Activated CD8-positive, alpha-beta memory T cell treated with anti-CD3 and anti-CD28 coated beads, Interleukin-2, amount 50 U/mL, for 48 hours (primary cell): ENCODE measurements around the gene CTIF.

Experiments
- DNase-seq: peaks from one replicate; pipeline ENCODE4 v3.0.0-alpha.2; 2020

The CTIF gene

DNA sequence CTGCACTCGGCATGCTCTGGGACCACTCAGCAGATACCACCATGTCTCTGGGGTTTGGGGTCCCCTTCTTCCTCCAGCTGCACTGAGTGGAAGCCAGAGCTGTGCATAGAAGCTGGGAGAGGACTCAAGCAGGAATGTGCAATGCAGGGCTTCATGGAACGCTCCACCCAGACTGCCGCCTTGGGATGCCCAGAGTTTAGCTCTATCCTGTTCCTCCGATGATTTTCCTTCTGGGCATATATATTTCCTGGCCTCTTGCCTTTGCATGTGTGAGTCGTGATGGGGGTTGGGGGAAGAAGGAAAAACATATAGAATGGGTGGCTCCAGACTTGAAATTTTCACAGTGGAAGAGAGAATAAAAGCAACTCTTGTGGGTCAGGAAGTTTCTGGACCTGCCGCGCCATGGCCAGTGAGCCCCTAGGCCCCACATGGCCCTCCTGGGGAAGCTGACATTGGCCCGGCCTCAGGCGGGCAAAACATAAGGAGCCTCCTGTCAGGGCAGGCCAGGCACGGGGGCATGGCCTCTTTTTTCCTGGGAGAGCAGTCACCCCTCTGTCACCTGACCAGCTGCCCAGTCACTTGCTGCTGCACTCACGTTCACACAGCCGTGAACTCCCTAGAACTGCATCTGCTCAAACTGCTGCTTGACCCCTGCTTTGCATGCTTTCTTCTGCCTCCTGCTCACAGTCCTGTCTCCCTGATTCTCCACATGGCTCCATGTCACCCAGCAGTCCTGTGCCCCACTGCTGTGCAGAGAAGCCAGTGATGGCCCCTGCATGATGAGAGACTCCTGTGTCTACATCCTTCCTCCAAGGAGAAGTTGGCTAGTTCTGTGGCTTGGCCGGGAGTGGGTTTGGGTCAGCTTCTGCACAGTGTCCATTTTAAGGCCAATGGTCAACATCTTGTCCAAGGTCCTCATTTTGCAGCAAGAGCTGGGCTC lies 197.8 kb downstream of the CTIF start:
- no peak for DNase-seq

DNA sequence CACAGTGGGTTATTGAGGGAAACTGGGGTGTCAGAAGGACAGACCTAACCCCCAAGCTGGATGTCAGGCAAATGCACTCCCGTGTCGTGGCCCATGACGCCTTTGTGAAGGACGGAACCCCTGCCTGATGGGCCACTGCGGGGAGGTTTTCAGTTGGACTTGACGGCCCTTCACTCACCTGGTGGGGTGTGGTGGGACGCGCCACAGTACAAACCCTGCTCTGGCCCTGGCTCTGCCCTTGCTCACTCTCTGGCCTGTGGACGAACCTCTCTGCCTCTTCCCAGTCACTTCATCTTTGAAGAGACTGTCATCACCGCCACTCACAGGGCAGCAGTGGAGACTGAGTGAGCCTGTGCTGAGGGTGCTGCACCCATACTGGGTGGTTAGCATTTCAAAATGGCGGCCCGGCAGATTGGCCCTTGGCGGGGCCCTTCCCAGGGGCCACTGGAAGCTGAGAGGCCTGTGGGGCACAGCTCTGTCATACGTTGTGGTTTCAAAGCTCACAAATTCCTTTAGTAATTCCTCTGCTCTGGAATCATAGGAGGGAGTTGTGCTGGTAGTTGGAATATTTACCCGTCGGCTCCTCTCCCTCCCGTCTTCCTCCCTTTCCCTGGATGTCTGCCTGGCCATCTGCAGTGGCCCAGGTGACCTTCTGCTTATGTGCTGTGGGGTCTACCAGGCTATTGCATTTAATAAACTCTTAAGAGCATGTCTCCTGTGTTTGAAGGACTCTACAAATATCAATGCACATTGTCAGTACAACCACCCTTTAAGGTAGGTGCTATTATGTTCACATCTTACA lies 200.6 kb downstream of the CTIF start:
- DNase-seq = no peak

DNA sequence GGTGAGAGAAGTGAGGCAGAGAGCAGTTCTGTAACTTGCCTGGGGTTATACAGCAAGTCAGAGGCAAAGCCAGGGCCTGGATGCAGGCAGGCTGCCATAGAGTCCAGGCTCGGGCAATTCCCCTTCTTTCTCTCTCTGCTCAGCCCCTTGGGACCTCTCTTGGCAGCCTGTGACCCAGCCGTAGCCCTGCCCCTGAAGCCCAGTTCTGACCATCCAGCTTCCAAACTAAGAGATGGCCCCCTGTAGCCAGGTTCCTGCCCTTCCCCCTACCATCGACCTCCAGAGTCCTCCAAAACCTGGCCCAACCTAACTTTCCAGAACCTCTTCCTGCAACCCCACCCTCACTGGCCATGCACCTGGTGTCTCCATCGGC lies 201.2 kb downstream of the CTIF start:
- no peak for DNase-seq

DNA sequence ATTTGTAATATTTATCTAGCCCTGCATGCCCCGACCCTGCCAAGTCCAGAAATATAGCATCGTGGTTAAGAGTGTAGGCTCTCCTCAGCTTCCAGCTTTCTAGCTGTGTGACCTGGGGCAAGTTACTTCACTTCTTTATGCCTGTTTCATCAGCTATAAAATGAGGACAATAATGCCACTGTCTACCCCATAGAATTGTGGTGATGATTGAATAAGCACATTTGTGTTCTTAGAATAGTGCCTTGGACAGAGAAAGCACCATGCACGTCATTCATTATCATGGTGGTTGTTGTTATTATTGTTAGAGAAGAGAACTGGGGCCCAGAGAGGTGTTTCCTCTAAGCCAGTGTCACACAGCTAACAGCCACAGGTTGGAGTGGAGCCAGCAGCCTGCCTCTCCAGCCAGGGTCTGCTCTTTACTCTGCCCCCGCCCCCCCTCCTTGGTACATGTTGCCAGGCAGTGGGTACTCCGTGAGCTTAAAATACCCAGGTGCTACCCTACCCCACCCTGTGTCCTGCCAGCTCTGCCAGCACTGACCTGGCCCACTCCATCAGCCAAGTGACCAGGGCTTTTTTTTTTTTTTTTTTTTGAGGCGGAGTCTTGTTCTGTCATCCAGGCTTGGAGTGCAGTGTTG lies 202.1 kb downstream of the CTIF start:
- no peak for DNase-seq

DNA sequence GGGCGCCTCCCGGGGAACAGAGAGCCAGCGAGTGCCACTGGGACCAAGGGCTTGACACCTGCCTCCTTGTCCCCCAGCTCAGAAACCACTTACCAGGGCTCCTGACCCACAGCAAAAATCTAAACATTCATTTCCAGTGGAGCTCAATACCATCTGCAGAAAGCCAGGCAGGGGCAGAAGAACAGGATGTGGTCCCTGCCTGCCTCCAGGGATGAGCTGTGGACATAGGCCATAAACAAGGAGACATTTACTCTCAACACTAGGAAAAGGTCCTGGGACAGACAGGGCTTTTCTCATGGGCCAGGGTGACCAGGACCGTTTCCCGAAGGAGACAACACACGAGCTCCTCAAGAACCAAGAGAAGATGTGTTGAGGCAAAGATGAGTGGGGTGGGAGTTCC lies 203.0 kb downstream of the CTIF start:
- no peak for DNase-seq

DNA sequence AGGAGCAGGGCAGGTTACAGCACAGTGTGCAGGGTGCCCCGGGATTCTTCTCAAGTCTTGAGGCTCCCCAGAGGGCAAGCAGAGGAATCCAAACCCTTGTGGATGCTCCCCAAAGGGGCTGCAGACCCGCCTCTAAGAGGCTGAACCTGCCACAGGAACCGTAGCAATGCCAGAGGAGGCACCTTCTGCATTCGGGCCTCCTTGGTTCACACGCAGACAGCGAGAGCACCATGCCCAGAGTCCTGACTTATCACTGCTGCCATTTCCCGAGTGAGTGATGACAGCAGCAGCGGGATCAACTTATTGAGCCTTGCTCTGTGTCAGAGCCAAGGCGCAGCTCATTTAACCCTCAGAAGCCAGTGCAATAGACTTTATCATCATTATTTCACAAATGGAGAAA lies 203.5 kb downstream of the CTIF start:
- no peak for DNase-seq

DNA sequence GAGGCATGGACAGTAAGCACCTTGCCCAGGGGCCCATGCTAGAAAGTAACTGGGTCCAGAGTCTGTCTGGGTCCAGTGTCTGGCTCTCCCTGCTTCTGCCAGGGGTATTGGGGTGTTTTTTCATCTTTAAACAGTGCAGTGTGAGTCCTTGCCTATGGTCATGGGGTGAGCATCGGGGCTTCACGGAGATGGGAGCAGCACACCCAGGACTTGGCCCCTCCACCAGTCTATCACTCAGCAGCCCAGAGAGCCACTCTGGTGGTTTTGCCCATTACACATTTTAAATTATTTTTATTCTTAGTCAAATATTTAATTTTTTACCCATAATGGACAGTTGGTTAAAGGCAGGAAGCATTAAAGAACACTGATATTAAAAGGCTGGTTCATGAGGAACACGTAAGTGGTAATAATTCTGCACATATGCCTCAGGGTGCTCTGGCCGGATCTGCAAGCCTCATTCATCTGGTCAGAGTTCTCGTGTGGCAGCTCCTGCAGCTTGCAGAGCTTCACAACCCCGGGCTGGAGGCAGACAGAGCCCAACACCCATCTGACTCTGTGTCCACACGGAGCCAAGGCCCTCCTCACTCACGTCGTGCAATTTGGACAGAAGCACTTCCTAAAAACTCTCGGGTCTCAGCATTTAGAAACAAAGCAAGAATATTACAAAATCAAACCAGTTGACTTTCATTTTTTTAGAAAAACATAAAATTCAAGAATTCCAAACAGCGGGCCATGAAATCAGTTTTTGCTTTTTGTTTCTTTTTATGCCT lies 204.1 kb downstream of the CTIF start:
- DNase-seq = no peak

DNA sequence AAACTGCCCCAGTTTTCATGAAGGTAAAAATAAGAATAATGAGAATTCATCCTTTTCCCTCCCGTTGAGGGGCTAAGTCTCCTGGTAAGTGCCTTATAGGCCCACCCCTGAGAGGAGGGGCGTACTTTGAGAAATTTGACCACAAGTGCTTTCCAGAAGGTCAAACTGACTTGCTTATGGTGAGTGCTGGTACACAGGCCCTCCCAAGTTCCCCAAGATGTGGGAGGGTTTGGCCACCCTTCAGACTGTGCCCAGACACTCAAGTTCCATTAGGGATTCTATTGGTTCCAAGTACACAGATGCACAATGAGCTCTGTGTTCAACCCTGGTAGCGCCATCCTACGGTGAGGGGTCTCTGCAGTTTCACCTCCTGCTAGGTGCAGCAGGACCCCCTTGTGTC lies 205.1 kb downstream of the CTIF start:
- DNase-seq = no peak

DNA sequence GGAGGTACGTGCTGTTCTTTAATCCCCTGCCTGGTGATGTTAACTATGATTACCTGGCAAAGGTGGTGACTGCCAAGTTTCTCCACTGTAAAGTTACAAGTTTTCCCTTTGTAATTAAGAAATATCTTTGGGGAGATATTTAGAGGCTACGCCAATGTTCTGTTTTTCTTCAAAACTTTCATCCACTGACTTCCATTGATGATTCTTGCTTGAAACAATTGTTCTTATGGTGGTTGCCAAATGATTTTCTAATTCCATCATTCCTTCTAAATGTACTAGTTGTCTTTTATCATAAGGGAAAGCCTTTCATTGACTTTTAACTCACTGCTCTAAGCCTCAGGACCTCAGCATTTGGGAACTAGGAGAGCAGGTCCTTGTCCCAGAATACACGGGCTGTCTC lies 206.5 kb downstream of the CTIF start:
- DNase-seq = no peak

DNA sequence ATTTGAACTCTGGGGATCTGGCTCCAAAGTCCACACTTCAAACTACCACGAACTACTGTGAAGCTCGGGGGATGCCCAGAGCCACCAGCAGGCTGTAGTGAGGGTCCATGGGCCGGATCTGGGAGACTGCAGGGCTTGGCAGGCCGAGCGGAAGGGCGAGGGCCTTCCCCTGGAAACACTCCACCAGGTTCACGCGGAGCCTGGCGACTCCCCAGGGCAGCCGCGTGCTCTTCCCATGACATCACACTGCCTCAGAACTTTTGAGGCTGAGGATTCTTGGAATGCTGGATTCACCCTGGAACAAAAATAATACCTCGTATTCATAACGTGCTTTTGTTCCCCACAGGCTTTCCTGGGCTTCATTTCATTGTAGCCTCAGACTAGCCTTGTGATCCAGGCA lies 210.9 kb downstream of the CTIF start:
- DNase-seq = no peak

DNA sequence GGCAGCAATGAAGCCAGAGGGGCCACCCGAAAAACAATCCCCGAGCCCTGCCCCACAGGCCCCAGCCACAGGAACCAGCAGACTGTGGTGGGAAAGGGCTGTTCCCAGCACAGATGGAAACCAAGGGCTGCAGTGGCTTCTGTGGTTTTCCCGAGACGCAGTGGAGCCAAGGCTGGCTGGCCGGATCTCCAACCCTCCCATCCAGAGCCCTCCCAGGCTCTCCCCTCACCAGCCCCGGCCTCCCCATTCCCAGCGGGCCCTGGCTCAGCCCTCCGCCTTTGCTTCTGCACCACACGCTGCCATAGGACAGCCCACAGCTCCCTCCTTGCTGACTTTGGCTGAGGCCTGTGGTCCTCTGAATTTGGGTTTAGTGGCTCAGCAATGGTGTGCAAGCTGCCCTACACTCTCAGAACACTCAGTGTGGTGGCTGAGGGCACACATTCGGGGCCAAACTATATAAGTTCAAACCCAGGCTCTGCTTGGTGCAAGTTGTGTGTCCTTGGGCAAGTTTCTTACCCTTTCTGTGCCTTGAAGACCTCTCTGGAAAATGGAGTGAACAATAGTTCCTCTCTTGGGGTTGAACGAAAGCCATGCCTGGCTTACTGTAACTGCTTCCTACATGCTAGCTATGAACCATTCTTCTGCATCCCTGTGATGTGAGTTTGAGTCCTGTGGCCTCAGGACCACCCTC lies 211.8 kb downstream of the CTIF start:
- DNase-seq = no peak

DNA sequence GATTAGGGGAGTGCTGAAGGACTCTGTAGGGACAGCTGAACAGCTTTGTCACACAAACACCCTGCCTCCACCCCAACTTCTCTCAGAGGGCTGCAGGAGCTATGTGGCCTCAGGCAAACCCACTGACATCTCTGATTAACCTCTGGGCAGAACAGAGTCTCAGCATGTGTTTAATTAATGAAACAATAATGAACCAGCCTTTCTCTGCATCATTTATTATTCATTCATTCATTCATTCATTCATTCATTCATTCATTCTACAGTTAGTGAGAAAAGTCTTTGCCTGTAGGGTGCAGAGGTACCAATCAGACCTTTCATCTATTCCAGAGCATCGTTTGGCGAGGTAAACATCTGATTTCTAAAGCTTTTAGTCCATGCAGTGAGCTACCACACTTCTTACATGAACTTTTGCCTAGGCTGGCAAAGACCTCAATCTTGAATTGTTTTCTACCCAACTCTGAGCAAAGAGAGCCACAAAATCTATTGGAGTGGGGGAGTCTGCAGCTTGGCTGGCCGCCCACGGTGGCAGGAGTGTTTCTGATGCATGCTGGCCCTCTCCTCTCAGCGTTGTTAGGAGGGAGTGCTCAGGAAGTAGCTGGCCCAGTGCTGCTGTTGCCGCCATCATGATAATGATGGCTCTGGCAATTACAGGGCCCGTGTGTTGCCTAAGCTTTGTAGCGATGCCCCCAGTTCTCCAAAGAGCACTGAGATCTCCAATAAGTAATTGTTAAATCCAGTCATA lies 213.1 kb downstream of the CTIF start:
- DNase-seq = no peak

DNA sequence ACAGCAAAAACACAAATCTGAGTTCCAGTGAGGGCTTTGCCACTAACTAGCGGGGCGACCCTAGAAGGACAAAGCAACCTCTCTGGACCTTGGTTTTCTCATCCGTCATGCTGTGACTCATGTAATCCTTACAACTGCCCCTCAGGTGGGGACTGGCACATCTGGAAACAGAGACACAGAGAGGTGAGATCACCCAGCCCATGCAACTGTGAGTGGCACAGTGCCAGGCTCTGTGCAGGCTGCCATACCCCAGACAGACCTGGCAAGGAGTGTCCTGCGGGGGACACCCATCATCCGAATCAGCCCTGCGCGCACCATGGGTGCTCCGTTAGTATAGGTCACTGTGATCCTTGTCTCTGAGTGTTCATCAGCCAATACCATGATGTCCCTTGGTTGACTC lies 213.6 kb downstream of the CTIF start:
- DNase-seq = no peak

DNA sequence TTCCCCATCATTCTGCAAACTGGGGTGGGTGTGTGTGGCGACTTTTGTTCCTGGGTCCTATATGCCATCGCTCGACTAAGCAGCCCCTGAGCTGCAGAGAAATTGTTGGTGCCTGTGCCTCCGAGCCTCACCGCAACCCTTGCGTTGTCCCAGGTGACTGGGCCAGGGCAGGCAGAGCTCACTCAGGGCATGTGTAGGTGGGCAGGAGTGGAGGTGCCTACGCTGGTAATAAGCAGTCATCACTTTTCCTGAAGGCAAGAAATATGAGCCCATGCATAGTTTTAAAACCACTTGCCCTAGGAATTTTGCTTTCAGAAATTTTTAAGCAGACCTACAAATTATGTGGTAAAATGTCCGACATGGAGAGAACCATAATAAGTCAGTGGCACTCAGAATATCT lies 214.1 kb downstream of the CTIF start:
- DNase-seq = no peak

DNA sequence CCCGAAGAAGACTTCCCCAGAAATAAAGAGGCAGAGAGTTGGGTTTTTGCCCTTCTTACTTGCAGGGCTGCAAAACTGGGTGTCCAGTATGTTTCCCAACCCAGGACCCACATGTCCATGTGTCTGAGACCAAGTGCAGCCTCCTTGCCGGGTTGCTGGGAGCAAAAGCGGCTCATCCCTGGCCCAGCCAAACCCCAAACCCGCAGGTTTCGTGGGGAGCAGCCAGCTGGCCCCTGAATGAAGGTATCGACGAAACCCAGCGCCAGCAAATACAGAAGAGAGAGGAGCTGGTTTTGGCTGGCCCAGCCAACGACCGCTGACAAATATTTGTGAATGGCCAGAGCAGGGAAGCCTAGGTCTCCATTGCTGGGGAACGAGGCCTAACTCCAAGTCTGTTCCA lies 214.9 kb downstream of the CTIF start:
- DNase-seq = no peak

DNA sequence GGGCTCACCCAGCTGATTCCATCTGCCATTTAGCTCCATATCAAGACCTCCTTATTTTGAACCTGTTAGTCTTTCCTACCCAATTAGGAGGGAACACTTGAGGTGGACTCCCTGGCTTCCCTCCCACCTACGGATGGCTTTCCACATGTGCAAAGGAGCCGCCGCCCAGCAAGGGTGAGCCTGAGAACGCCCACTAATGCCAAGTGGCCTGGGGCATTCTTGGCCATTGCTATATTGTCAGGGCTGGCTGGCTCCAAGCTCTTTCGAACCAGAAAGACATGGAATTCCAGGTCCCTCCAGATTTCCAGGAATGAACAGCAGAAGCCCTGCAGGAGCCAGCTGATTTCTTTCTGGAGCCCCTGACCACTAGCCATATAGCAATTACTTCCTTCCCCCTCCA lies 215.7 kb downstream of the CTIF start:
- no peak for DNase-seq

DNA sequence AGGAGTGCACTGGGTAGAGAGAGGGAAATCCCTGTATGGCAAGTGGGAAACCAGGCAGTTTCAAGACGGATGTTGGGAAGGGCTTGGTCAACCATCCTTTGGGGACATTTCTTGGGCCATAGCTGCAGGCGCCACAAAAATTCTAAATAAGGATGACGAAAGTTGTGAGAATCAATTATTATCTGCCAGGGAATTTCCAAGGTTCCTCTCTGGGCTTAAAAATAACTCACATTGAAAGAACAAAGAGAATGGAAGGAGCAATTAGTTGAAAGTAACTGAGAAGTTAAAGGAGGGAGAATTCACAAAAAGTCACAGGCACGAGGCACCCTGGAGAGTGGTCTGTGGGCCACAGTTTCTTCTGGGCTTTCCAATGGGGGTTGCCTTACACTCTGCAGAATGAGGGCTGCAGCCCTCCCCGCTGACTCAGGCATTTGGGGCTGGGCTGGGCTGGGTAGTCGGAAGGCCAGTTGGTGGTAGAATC lies 216.2 kb downstream of the CTIF start:
- DNase-seq = no peak

DNA sequence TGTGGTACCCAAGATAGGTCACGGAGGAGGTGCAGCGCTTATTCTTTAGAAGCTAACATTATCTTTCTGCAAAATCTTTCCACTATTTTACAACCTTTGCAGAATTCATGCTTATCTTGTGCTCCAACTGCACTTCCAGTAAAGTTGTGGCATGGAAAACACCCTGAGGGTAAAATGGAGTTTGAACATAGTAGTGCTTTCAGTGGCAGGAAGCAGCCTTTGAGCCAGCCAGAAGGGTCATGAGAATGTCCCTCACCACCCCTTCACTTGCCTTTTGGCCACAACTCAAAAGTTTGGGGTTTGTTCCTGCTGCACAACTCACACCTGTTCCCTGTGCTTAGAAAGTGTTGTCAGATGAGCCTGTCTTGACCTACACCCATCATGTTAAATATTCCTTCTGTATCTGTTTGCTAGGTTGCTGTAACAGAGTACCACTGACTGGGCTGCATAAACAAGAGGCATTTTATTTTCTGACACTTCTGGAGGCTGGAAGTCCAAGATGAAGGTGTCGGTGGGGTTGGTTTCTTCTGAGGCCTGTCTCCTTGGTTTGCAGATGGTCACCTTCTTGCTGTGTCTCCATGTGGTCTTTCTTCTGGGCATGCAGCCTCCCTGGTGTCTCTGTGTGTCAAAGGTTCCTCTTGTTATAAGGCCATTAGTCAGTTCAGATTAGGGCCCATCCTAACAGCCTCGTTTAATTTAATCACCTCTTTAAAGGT lies 217.8 kb downstream of the CTIF start:
- DNase-seq = no peak

DNA sequence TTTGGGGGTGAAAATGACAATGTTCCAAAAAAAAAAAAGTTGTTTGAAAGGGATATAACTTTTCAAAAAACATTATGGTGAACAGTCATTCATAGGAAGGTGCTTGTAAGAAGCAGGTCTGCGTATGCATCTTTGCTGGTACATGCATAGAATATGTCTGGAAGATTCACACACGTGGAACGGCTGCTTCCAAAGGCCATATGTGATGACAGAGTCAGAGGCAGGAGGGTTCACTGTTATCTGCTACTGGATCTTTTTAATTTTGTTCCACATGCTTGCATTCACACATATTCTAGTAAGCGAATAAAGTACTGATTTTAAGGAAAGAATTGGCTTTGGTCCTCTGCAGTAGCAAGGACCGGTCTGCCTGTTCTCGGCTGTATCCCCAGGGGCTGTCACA lies 218.5 kb downstream of the CTIF start:
- no peak for DNase-seq

DNA sequence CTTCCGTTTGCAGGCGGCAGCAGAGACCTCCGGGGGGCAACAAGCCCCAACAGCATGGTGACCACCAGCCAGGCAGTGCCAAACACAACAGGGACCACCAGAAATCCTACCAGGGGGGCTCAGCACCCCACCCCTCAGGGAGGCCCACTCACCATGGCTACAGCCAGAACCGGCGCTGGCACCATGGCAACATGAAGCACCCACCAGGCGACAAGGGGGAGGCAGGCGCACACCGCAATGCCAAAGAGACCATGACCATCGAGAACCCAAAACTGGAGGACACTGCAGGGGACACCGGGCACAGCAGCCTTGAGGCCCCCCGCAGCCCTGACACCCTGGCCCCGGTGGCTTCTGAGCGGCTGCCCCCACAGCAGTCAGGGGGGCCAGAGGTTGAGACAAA lies 219.1 kb downstream of the CTIF start:
- no peak for DNase-seq

DNA sequence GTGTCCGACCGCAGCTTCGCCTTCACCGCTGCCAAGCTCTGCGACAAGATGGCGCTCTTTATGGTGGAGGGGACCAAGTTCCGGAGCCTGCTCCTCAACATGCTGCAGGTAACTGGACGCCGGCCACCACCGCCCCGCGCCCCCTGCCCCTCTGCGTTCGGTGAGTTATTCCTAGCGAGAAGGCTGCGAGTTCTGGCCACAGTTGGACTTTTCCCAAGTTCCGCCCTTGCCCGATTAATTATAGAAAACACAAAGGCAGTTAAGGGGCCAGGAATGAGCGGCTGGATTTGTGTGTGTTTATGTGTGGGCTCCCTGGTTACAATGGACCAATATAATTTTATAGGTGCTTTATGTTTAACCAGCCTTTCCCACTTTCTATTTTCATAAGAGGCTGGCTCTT lies 222.8 kb downstream of the CTIF start:
- no peak for DNase-seq
